ENCODE measurements around the gene TAB3.

GRCh38 chrX:30851449-30851848, 37.6 kb downstream of the TAB3 start:
- TF ChIP-seq CTCF (IDR thresholded peaks at IDR 0.05; ENCODE audit: low read depth, low read length) (no peak), POLR2A (IDR thresholded peaks at IDR 0.05; ENCODE audit: extremely low read depth, insufficient read length) (no peak), MAX (IDR thresholded peaks at IDR 0.05; ENCODE audit: low read depth, low read length) (no peak)
